GM18526 (cell line): Measurements from ENCODE around the gene ALDOC.

Experiments
- POLR2A ChIP-seq: IDR thresholded peaks from 3 replicates; pipeline ENCODE4 v1.6.1; 2011; ENCODE audit not compliant: insufficient read length; ENCODE audit errors: extremely low read depth

ALDOC gene

DNA sequence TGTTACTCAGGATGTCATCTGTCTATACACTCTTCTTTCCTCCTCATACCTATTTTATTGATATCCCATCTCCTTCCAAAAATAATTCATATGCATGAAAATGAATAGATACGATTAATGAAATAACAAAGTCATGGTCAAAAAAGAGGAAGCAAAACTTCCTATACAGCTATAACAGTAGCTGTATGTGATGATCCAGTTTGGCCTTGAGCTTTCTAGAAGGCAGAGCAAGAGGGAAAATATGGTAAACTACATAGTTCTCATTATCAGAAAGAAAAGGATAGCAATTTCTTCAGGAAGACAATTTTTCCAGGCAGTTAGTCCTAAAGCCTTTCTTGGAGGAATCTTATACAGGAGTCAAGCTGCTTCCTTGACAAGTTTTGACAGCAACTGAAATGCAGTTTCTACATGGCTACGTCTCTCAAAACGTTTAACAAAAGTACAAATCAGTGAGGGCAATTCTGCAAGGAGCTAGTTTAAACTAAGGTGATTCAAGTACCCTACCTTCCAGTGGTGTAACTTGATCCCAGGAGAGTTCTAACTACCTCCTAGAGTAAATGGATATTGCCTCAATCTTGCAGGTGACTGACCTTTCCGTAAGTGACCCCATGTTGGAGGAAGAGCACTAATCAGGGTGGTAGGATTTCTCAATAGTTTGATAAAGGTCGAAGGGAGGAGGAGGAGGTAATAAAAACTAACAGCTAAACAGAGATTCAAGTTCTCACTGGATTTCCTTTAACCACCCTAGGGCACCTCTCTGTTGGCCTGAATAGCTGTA lies 21.1 kb upstream of the ALDOC start:
- no peak for TF ChIP-seq POLR2A

- TF ChIP-seq POLR2A, result no peak
These were observed 15.6 kb upstream of the ALDOC start for GRCh38 chr17:28592260-28592659.

GRCh38 chr17:28585851-28586250 lies 9.2 kb upstream of the ALDOC start:
- no peak for TF ChIP-seq POLR2A

GRCh38 chr17:28584434-28584833 lies 7.7 kb upstream of the ALDOC start:
- no peak for TF ChIP-seq POLR2A

DNA sequence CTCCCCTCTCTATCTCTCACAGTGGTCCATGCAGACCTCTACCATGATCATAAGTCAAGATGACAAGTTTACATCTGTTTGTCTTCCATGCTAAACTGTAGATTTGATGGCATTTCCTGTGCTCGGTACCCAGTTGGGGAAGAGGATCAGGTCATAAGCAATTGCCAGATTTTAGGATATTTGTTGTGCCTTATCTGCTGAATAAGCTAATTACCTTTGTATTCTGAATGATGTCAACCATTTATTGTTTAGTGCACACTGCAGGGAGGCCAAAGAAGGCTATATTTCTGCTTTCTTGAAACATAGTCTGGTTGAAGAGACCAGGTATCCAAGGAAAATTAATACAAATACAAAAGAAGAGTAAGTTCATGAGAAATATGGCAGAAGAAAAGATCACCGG lies 5.8 kb upstream of the ALDOC start:
- TF ChIP-seq POLR2A, result no peak

DNA sequence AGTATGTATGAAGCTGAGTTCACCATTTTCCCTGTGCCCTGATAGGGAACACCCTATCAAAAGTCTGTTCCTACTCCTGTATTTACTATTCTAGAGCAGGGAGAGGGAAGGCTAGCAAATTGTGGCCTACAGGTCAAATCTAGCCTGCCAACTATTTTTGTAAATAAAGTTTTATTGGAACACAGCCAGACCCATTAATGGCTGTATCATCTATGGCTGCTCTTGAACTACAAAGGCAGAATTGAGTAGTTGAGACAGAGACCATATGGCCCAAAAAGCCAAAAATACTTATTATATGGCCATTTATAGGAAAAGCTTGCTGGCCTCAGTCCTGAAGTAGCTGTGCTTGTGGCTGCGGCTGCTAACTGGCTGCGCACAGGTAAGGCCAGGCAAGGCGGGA lies 4.3 kb upstream of the ALDOC start:
- TF ChIP-seq POLR2A, result no peak

DNA sequence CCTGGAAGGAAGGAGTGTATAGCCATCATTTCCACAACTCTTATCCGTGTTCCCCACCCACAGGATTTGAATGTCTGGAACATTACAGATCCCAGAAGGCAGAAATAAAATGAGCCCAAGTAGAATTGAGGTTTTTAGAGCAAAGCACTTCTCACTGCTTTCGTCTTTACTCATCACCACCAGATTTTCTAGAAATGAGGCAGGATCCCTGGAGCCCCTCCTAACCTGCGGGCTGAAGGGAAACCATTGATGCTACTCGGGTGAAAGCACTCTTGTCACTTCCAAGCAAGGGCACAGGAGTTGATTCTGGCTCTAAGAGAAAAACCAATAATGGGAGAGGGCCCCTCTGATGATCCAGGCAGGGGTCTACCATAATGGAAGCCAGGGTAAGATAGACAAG lies 2.8 kb upstream of the ALDOC start:
- no peak for TF ChIP-seq POLR2A

DNA sequence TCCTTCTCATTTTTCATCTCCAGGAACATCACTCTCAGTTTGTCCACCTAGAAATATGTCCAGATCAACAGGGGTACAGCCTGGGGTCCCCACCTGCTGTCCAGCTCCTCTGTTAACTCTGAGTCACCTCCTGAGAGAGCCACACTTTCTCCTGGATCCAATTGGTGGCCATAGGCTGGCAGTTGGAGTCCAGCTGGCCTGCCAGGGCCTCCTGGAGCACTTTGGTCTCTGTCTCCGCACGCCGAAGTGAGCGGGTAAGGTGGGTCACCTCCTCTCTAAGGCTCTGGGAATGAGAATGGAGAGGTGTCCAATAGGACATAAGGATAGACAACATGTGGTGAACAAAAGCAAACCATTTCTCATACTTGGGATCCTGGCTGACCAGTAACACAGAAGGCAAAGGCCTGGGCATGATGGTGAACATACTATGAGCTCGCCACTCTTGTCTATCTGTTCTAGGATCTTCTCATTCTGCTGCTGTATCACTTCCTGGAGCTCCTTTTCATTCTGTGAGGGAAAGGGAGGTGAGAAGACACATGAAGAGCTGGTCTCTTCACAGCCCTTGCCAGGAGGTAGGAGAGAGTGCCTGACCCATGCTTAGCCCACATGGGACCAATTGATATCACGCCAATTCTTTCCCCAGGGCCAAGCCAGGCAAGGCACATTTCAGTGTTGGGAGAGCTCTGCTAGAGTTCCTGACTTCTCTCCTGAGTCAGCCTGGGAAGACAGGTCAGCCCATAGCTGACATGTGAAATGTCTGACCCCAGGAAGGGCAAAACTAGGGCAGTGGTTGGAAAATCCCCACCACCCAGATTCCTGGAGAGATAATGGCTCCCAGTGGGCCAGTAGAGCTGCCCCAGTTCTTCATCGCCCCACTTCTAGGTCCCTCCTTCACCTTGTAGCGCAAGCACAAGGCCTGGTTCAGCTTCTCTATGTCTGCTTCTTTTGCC lies 1.8 kb upstream of the ALDOC start:
- TF ChIP-seq POLR2A, result no peak

DNA sequence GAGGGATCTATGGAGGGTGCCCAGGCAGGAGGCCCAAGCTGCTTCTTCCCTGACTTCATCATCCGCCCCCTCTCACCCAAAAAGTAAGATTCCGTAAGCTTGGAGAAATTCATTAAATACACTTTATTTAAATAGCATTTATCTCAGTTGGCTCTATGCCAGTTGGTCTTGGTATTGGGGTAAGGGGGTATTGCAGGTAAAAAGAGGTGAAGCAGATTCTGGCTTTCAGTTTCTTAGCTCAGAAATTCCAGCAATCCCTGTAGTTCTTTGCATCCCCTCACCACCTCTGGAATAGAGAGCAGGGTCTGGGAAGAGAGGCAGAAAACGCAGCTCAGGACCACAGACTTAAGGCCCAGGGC lies 750 bp upstream of the ALDOC start:
- no peak for TF ChIP-seq POLR2A

- TF ChIP-seq POLR2A, result no peak
These were observed 1.4 kb downstream of the ALDOC start for GRCh38 chr17:28575126-28575795.

GRCh38 chr17:28574526-28574925 lies 2.2 kb downstream of the ALDOC start:
- no peak for TF ChIP-seq POLR2A

- no peak for TF ChIP-seq POLR2A
These were observed 2.7 kb downstream of the ALDOC start for GRCh38 chr17:28573966-28574480.

DNA sequence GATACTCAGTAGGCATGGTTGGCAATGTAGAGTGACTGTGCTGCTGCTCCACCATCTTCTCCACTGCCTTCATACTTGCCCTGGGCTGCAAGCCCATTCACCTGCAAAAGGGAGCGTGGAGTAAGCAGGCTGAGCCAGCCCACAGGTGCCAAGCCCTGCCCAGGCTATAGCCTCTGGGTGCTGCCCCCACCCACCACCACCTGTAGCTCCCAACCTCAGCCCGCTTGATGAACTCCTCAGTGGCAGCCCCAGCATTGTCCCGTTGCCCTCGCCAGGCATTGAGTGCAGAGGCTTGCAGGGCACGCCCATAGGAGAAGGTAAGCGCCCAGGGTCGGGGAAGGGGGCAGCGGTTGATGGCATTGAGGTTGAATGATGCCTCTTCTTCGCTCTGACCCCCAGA lies 3.2 kb downstream of the ALDOC start:
- TF ChIP-seq POLR2A, result no peak

DNA sequence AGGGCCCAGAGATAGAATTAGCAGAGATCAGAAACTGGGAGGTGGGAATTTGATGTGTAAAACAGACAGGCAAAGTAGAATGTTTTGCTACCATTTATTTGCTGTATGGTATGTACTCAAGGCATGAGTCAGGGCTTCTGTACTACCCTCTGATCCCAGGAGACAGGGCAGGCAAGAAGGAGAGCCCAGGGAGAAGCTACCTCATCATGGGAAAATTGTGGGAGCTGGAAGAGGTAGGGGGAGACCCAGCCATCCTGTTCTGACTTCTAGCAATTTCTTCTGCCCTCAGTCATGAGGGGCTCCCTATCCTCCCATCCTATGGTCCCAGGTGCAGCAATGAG lies 3.7 kb downstream of the ALDOC start:
- TF ChIP-seq POLR2A, result no peak

- TF ChIP-seq POLR2A, result no peak
These were observed 4.2 kb downstream of the ALDOC start for GRCh38 chr17:28572259-28573039.

DNA sequence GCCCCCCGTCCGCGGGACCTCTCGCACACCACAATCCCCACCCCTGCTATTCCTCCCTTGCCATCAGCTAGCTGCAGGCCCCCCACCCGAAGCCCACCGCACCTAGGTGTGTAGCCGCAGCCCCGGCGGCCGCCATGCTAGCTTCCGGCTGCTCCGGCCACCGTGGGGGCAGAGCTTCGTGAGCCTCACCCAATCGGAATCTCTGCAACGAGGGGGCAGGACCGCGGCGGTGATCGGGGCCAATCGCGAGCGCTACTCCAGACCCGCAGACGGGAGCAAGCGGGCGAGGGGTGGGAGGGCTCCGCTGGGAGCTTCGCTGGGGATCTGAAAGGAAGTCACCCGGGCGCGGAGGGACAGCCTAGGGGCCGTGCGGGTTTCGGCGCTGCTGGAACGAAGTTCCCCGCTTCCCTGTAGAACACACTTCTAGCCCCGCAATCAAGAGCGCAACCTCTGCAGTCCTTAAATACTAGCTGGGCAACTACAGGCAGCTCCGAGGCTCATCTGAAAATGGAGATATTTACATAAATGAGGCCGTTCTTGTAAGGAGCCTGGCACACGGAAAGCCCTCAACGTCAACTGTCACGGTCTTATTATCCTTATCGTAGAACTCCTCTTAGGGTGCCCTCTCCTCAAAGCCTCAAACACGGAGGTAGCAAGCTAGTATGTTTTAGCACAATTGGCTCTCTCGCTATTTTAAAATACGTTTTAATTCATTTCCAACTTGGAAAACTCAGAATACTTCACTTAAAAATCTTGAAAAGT lies 5.2 kb downstream of the ALDOC start, which contains the start of gene PIGS:
Gene PIGS, minus strand, starts transcription at position 164 of the 762 bp plus-strand sequence. Its CDS starts 28 bp downstream, at position 136.
- peak; percentile 86 for TF ChIP-seq POLR2A
